ENCODE data around the gene SMOC2. TPM values are rescaled to one million over a fixed set of nuclear protein-coding genes. Genes with fewer than 3 reads are reported as not detected.

Gene SMOC2
- polyA plus RNA-seq, 3 donors, result not detected

DNA sequence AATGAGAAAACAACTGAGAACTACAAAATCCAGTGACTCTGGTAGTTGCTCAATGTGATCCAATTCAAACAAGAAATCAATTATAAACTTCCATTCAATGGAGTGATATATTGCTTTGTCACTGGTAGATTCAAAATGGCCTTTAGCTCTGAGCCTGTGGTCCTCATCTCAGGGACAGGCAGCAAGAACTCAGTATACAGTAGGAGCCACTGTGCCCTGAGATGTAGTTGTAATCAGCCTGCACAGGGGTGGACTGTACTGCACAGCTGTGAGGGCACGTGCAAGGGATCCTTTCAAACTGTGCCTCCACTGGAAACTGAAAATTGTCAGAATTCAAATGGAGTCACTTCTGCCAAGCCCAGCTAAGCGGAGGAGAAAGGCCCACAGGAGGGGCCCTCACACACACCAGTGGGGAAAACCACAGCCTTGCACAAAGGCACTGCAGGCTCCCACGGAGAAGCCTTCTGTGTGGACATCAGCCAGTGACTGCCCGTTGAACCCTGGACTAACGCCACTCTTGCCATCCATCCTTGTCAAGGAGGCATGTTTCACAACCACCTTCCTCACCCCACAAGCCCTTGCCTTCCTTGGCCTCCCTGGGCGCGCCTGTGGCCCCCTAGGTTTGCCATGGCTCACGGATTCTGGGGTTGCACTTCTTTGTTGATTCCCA is 186.7 kb downstream of the SMOC2 start:
- Histone ChIP-seq H3K79me2 (ENCODE audit: insufficient read depth, low read length) (no peaks in the 10 kb centered on the region), H3K9me3 (replicated peaks in 1 of 2; ENCODE audit: control insufficient read depth in 1 of 2, insufficient read depth in 1 of 2, low read length in 2 of 2) (peaks cover 12 to 20% of the 10 kb centered on the region in 2 donors), H3K4me2 (replicated peaks; ENCODE audit: extremely low read depth, low read length, poor library complexity, severe bottlenecking) (no peak overlapping the region), H4K20me1 (ENCODE audit: insufficient read depth, low read length) (no peaks in the 10 kb centered on the region), H3K27me3 (ENCODE audit: control insufficient read depth in 2 of 2, insufficient read depth in 2 of 2, low read length in 2 of 2) (no peaks in the 10 kb centered on the region), H3K27ac (ENCODE audit: low read depth in 1 of 2, low read length in 2 of 2) (no peak overlapping the region), H3K4me1 (ENCODE audit: control insufficient read depth in 1 of 2, insufficient read depth in 2 of 2, low read length in 2 of 2) (no peaks in the 10 kb centered on the region), H3K36me3 (replicated peaks in 1 of 2; ENCODE audit: control insufficient read depth in 1 of 2, insufficient read depth in 2 of 2, low read length in 2 of 2) (no peaks in the 10 kb centered on the region), H3K4me3 (replicated peaks in 1 of 3; ENCODE audit: low read depth in 2 of 3, low read length in 3 of 3) (no peak overlapping the region), H2AFZ (ENCODE audit: insufficient read depth, low read depth, low read length, poor library complexity, severe bottlenecking) (no peak overlapping the region), H3K9ac (ENCODE audit: insufficient read depth, low read length, poor library complexity, severe bottlenecking) (no peak overlapping the region)
- intact Hi-C loops (cut with micrococcal nuclease), result no loop called here
- H3K27ac Mint-ChIP-seq, result peak overlapping the region in 1 of 7 donors; percentile 32
- no peak overlapping the region for H3K4me3 Mint-ChIP-seq
- H3K4me1 Mint-ChIP-seq, result no peaks in the 10 kb centered on the region
- H3K36me3 Mint-ChIP-seq, result no peaks in the 10 kb centered on the region
- peaks cover 0 to 4% (median 0%) of the 10 kb centered on the region in 3 donors for H3K27me3 Mint-ChIP-seq (ENCODE audit: low read depth in 3 of 3)
- peaks cover 3 to 10% (median 9%) of the 10 kb centered on the region in 7 donors for H3K9me3 Mint-ChIP-seq
- no peak for DNase-seq
- TF ChIP-seq, protein P1, sequence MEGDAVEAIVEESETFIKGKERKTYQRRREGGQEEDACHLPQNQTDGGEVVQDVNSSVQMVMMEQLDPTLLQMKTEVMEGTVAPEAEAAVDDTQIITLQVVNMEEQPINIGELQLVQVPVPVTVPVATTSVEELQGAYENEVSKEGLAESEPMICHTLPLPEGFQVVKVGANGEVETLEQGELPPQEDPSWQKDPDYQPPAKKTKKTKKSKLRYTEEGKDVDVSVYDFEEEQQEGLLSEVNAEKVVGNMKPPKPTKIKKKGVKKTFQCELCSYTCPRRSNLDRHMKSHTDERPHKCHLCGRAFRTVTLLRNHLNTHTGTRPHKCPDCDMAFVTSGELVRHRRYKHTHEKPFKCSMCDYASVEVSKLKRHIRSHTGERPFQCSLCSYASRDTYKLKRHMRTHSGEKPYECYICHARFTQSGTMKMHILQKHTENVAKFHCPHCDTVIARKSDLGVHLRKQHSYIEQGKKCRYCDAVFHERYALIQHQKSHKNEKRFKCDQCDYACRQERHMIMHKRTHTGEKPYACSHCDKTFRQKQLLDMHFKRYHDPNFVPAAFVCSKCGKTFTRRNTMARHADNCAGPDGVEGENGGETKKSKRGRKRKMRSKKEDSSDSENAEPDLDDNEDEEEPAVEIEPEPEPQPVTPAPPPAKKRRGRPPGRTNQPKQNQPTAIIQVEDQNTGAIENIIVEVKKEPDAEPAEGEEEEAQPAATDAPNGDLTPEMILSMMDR (IDR thresholded peaks at IDR 0.05), result no peak
- 82% methylated on average over 8 of the region's 8 CpGs for WGBS (ENCODE audit: insufficient coverage)

DNA sequence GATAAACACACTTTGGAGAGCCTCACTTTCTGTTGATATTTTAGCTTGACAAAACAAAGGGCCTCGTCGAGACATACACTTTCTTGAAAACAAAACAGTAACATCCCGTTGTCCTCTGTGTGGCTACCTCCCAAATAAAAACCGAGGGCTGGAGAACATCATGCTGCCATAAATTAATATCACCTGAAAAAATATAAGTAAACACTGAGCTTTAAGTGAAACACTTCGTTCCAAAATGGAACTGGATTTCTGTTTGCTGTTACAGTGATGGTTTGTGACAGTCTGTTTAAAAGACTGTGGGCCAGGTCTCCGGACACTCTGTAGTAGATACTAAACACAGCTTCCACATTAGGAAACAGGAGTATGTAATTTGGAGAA is 187.2 kb downstream of the SMOC2 start:
- Mint-ChIP-seq H3K9me3 (peaks cover 2 to 15% (median 9%) of the 10 kb centered on the region in 7 donors), H3K36me3 (no peaks in the 10 kb centered on the region), H3K4me1 (no peaks in the 10 kb centered on the region), H3K27ac (no peak overlapping the region), H3K27me3 (ENCODE audit: low read depth in 3 of 3) (peaks cover 0 to 4% (median 0%) of the 10 kb centered on the region in 3 donors), H3K4me3 (no peak overlapping the region)
- no peaks in the 10 kb centered on the region for H4K20me1 ChIP-seq (ENCODE audit: insufficient read depth, low read length)
- no peak overlapping the region for H3K4me2 ChIP-seq (replicated peaks; ENCODE audit: extremely low read depth, low read length, poor library complexity, severe bottlenecking)
- intact Hi-C loops (cut with micrococcal nuclease), result no loop called here
- H3K27me3 ChIP-seq (ENCODE audit: control insufficient read depth in 2 of 2, insufficient read depth in 2 of 2, low read length in 2 of 2), result no peaks in the 10 kb centered on the region
- no peaks in the 10 kb centered on the region for H3K79me2 ChIP-seq (ENCODE audit: insufficient read depth, low read length)
- no peaks in the 10 kb centered on the region for H3K36me3 ChIP-seq (replicated peaks in 1 of 2; ENCODE audit: control insufficient read depth in 1 of 2, insufficient read depth in 2 of 2, low read length in 2 of 2)
- no peak for DNase-seq
- 73% methylated on average over 2 of the region's 6 CpGs for WGBS (ENCODE audit: insufficient coverage)
- TF ChIP-seq, protein P1 (IDR thresholded peaks at IDR 0.05), result no peak
- no peak overlapping the region for H3K27ac ChIP-seq (ENCODE audit: low read depth in 1 of 2, low read length in 2 of 2)
- H3K4me3 ChIP-seq (replicated peaks in 1 of 3; ENCODE audit: low read depth in 2 of 3, low read length in 3 of 3), result no peak overlapping the region
- no peak overlapping the region for H3K9ac ChIP-seq (ENCODE audit: insufficient read depth, low read length, poor library complexity, severe bottlenecking)
- H2AFZ ChIP-seq (ENCODE audit: insufficient read depth, low read depth, low read length, poor library complexity, severe bottlenecking), result no peak overlapping the region
- H3K9me3 ChIP-seq (replicated peaks in 1 of 2; ENCODE audit: control insufficient read depth in 1 of 2, insufficient read depth in 1 of 2, low read length in 2 of 2), result peaks cover 14 to 20% of the 10 kb centered on the region in 2 donors
- H3K4me1 ChIP-seq (ENCODE audit: control insufficient read depth in 1 of 2, insufficient read depth in 2 of 2, low read length in 2 of 2), result no peaks in the 10 kb centered on the region

All from CD14-positive monocyte (primary cell).